GM04503 (cell line): ENCODE measurements around the gene A3GALT2.
A peak's percentile ranks its signal among the peaks of the same experiment; 100 is the strongest.
"Not testable (repeated sequence)": the region's sequence is repeated elsewhere in the genome, so short reads cannot be mapped to it uniquely, and the experiment has no call there.

Experiments
- DNase-seq: peaks from one replicate; pipeline ENCODE4 v3.0.0-alpha.2; 2012; ENCODE audit warnings: low read depth

The A3GALT2 gene

DNA sequence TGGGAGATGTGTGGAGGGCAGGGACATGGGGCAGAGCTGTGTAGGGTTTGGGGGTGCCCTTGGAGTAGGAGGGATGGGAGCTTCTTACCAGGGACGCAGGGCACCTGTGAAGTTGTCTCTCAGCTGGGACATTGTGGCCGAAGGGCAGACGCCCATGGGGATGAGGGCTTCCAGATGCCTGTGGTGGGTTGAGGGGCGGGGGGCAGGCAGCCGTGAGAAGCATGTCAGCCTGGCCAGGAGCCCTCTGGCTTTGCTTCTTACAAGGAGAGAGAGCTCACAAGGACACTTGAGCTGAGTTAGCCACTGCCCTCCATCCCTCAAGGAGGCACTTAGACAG is 8.5 kb downstream of the A3GALT2 start:
- DNase-seq = no peak

GRCh38 chr1:33311706-33312412 is 9.0 kb downstream of the A3GALT2 start:
- DNase-seq = no peak

DNA sequence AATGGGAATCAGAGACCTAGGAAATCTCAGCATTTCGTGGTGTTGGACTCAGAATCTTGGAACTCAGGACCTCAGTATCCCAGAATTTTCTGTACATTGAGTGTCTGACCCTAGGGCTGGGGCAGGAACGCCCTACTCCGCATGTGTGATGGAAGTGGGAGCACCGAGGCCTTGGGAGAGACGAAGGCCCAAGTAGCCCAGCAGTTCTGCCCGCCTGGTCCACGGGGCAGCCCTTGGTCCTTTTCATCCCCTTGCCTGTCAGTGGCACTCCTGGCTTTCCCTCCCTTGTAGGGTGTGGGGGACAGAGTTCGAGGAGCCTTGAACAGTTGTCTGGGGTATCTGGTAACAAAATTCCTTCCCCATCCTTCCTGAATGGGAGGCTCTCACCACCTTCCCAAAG is 10.2 kb downstream of the A3GALT2 start:
- no peak for DNase-seq

DNA sequence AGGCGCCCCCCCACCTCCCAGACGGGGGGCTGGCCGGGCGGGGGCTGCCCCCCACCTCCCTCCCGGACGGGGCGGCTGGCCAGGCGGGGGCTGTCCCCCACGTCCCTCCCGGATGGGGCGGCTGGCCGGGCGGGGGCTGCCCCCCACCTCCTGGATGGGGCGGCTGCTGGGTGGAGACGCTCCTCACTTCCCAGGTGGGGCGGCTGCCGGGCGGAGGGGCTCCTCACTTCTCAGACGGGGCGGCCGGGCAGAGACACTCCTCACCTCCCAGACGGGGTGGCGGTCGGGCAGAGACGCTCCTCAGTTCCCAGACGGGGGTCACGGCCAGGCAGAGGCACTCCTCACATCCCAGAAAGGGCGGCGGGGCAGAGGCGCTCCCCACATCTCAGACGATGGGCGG is 11.5 kb downstream of the A3GALT2 start:
- not testable (repeated sequence) for DNase-seq

DNA sequence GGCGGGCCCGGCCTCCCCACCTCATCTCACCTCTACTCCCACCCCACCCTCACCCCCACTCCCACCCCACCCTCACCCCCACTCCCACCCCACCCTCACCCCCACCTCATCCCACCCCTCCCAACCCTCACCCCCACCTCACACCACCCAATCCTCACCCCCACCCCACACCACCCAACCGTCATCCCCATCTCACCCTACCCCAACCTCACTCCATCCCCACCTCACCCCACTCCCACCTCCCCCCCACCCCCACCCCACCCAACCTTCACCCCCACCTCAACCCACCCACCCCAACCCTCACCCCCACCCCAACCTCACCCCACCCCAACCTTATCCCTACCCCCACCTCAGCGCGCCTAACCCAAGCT is 13.4 kb downstream of the A3GALT2 start:
- DNase-seq = no peak

DNA sequence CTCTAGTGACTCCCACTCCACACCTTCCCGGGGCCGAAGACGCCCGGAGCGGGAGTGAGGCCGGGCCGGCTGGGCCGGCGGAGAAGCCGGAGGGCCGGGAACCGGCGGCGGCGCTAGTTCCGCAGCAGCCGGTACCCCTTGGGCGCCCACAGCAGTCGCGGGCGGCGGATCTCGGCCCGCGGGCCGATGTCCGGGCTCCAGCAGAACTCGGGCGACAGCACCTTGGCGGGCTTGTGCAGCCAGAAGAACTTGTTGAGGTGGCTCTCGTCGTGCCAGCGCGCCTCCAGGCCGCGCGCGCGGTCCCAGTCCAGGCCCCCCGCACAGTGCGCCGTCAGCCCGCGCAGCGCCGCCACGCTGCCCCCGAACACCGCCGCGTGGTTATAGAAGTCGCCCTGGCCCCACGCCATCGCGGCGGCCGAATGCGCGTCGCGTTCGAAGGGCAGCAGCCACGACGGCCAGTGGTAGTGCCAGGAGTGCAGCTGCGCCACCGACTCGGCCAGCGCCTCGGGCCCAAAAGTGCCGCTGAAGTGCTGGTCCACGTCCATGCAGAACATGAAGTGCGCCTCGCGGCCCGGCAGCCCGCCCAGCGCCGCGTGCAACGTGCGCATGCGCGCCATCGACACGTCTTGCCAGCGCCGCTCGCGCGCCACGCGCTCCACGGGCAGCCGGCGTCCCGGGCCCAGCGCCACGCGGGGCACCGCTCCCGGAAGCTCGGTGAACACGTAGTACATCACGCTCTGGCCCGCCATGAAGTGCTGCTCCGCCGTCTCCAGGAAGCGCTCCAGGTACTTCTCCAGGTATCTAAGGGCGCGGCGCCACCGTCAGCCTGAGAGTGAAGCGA is 14.0 kb downstream of the A3GALT2 start:
- no peak for DNase-seq

DNA sequence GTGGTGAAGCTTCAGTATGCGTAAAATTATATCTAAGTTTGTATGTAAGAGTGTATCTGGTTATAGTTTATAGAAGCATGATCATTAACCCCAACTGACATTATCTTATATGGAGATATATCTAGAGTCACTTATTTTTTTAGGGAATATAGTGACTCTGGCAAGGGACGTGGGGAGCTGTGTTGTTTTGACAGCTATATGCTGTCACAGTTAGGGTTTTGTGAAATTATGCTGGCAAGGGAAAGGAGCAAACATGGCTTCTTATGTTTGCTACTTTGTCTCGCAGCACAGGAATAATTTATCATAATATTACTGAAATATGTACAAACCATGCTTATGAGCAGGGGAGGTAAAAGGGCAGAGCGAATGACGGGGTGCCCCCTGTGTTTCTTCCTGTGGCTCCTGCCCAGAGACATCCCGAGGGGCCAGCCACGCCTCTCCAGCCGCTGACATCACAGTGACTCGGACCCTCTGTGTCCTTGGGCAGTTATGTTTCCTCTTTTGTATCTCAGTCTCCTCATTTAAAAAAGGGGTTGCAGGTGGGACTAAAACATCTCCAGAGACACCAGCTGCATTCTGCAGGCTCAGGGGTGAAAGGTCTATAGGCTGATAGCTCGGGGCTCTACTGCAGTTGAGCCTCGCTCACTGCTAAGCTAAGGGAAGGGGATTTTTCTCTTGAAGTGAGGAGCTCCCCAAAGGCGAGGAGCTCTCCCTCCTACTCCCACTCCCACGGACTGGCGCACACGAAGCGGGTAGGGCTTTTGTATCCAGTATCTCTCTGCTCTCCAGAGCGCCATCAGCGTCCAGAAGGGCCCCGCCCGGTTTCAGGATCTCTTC is 14.9 kb downstream of the A3GALT2 start:
- no peak for DNase-seq

- DNase-seq = no peak
Observed at GRCh38 chr1:33305016-33305415, 15.9 kb downstream of the A3GALT2 start.

- DNase-seq = no peak
Observed at GRCh38 chr1:33302325-33302724, 18.6 kb downstream of the A3GALT2 start.

- DNase-seq = no peak
Observed at GRCh38 chr1:33301273-33301984, 19.5 kb downstream of the A3GALT2 start.

DNA sequence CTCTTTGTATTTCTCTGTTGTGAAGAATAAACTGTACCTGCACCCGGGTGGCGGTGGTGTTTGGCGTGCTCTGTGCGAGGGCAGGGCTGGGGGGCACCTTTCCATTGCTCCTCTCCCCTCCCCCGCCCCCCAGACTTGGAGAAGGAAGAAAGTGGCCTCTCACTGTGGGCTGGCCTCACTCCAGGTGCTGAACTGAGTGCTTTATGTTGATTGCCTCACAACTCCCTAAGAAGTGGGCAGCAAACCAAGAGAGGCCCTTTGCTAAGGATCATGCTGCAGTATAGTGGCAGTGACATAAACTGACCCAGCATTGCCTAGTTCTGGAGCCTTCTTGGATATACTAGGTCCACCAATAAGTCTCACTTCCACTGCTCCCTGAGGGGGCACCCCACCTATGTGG is 20.2 kb downstream of the A3GALT2 start:
- peak; percentile 47 for DNase-seq

- no peak for DNase-seq
Observed at GRCh38 chr1:33299461-33300155, 21.3 kb downstream of the A3GALT2 start.

GRCh38 chr1:33298623-33299277 is 22.1 kb downstream of the A3GALT2 start:
- no peak for DNase-seq

DNA sequence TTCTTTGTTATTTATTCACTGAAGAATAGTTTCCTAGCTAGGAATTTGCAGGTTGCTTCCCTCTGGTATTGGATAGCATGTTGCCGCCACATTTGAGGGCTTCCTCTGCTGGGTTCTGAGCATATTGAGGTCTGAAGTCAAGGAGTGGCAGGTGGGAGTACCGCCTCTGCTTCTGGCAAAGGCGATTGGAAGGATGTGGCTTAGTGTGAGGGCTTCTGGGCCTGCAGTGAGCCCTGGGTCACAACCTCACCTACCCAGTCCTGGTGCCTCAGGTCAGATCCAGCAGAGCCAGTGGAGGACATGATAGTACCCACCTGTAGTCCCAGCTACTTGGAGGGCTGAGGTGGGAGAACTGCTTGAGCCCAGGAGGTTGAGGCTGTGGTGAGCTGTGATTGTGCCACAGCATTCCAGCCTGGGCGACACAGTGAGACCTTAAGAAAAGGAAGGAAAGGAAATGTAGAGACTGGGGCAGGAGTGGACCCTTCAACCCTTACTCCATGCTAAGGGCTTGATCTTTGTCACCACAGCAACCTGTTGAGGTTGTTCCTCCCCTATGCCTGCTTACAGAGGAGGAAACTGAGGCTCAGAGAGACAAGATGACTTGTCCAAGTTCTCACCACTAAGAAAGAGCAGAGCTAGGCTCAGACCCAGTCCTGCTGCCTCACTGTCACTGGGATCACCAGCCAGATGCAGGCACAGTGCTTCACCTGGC is 22.8 kb downstream of the A3GALT2 start:
- no peak for DNase-seq

- no peak for DNase-seq
Observed at GRCh38 chr1:33296824-33297223, 24.1 kb downstream of the A3GALT2 start.

- no peak for DNase-seq
Observed at GRCh38 chr1:33296082-33296458, 24.8 kb downstream of the A3GALT2 start.

- DNase-seq = no peak
Observed at GRCh38 chr1:33295450-33296081, 25.3 kb downstream of the A3GALT2 start.

- no peak for DNase-seq
Observed at GRCh38 chr1:33295023-33295422, 25.9 kb downstream of the A3GALT2 start.

GRCh38 chr1:33294071-33295010 is 26.6 kb downstream of the A3GALT2 start:
- DNase-seq = no peak
